CD4-positive, alpha-beta T cell treated with Interleukin-21 for 1 hour (primary cell): ENCODE results near the gene RAET1E.
"Not testable (repeated sequence)": the region's sequence is repeated elsewhere in the genome, so short reads cannot be mapped to it uniquely, and the experiment has no call there.

Experiments used
- DNase-seq: peaks from one replicate; pipeline ENCODE4 v3.0.0-alpha.2; 2020

The RAET1E gene

DNA sequence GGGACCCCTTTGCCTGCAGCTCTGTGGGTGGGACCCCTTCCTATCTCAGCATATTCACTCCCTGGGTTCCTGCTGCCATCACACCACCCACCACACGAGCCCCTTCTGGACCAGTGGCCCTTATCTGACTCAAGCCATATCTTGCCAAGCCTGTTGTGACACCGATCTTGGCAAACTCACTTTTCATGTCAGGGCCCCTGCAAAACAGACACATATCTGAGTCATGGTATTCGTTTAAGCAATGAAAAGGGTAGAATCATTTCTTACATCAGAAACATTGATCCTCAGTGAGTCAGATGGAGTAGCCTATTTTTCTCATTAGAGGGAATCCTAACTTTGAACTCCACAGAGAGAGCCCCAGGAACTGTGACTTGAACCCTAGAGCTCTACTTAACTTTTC lies 10.6 kb downstream of the RAET1E start:
- no peak for DNase-seq

DNA sequence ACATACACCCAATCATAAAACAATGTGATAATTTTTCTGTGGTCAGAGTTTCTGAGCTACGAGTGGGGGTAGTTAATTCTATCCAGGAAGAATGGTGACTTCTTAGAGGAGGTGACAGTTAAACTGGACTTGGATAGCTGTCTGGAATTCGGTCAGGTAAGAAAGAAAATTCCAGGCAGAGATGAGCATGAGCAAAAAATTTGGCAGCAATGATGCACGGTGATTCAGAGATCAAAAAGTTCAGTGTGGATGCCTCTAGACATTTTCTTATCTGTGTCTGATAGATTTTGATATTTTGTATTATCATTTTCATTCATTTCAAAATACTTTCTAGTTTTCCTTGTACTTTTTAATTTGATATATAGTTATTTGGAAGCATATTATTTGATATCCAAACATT lies 12.0 kb downstream of the RAET1E start:
- DNase-seq: no peak

DNA sequence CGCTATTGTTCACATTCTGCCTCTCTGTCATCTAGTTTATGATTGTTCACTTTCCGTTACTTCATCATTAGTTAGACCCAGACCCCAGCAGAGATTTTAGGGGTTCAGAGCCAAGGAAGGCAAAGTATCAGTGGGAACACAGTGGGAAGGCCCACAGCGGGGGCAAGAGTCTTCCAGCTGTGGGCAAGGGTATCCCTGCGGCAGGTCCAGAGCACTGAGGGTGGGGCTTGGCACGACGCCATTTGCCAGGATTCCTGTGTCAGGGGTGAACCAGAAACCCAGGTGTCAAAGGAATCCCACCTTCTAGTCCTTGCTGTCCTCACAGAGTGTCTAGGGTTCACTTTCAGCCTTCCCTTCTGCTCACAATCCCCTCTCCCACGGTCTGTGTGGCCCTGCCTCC lies 13.3 kb downstream of the RAET1E start:
- no peak for DNase-seq

DNA sequence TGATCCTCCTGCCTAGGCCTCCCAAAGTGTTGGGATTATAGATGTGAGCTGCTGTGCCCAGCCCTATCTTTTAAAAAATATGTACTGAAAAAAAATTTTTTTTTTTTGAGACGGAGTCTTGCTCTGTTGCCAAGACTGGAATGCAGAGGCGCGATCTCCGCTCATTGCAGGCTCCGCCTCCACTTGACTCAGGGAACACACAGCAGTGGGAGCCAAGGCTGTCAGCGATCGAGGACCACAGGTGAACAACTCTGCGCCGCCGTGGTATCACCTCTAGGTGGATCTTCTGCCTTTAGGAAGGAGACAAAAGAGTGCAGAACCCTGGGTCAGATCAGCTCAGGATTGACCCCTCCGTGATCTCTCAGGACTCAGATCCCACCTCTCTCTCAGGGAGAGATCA lies 13.7 kb downstream of the RAET1E start:
- no peak for DNase-seq

DNA sequence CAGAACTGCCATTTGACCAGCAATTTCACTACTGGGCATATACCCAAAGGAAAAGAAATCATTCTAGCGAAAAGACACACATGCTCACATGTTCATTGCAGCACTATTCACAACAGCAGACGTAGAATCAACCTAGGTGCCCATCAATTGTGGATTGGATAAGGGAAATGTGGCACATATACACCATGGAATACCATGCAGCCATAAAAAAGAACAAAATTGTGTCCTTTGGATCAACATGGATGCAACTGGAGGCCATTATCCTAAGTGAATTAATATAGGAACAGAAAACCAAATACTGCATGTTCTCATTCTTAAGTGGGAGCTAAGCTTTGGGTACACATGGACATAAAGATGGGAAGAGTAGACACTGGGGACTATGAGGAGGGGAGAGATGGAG lies 16.1 kb downstream of the RAET1E start:
- DNase-seq: no peak

DNA sequence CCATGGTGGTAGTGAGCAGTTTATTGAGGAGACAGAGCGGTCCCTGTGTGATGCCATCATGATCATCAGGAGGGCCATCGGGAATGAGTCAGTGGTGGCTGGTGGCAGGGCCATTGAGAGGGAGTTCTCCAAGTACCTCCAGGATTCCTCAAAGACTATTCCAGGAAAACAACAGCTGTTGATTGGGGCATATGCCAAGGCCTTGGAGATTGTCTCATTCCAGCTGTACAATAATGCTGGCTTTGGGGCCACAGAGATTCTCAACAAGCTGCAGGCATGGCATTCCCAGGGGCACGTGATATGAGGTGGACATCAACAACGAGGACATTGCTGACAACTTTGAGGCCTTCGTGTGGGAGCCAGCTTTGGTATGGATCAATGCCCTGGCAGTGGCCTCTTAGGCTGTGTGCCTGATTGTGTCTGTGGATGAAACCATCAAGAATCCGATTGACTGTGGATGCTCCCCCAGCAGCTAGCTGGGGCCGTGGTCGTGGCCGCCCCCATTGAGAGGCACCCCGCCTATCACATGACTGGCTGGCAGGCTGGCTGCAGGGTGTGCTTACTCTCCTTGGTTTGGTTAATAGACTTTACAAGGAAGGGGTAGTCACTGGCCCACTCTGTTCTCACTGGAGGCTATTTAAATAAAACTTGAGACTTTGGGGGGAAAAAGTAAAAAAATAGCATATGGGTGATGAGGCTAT lies 16.7 kb downstream of the RAET1E start:
- no peak for DNase-seq

DNA sequence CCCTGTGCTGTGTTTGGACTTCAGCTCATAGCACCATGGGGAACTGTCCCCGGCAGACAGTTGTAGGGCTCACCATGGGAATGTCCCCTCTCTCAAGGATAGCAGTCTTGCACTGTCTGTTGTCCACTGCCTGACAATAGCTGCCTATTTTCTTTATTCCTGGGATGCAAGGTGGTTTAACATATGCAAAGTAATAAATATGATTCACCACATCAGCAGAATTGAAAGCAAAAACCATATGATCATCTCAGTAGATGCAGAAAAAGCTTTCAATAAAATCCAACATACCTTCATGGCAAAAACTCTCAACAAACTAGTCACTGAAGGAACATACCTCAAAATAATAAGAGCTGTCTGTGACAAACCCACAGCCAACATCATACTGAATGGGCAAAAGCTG lies 20.3 kb downstream of the RAET1E start:
- no peak for DNase-seq

DNA sequence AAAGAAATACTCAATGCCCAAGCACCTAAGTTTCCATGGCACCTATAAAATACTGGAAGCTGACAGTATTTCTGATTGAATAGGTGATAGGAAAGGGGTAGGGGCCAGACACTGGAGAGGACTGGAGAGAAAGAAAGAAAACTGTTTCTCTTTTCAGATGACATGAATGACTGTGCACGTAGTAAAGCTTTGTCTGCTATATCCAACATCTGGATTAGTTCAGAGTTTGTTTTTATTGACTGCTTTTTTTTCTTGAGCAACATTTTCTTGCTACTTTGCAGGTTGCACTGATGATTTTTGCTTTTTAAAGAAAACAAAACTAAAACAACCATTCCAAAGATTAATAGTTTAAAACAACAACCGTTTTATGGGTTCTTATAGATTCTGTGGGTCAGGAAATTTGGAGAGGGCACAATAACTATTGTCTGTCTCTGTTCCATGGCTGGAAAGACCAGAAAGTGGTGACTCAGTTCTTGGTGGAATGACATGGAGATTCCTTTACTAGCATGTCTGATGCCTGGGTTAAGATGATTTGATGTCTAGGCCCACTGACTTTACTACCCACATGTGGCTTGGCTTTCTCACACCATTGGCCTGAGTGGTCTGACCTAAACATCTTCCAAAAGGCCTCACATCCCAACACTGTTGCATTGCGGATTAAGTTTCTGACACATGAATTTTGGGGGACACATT lies 21.5 kb downstream of the RAET1E start:
- no peak for DNase-seq

DNA sequence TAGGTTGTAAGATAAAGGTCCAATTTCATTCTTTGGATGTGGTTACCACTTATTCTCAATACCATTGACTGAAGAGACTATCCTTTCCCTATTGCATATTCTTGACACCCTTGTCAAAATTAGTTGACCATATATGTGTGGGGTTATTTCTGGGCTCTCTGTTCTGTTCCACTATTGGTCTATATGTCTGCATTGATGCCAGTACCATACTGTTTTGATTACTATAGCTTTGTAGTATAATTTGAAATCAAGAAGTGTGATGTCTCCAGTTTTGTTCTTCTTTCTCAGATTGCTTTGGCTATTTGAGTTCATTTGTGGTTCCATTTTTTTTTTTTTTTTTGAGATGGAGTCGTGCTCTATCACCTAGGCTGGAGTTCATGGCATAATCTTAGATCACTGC lies 25.7 kb downstream of the RAET1E start:
- no peak for DNase-seq

DNA sequence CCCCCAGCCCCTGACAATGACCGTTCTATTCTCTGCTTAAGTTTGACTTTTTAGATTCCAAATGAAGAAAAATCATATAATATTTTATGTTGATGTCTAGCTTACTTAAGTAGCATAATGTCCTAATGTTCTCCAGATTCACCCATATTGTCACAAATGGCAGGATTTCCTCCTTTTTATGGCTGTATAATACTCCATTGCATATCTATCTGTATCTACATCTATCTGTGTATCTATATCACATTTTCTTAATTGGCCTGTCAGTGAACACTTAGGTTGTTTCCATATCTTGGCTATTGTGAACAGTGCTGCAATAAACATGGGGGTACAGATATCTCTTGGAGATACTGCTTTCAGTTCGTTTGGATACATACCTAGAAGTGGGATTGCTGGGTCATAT lies 26.7 kb downstream of the RAET1E start:
- no peak for DNase-seq

DNA sequence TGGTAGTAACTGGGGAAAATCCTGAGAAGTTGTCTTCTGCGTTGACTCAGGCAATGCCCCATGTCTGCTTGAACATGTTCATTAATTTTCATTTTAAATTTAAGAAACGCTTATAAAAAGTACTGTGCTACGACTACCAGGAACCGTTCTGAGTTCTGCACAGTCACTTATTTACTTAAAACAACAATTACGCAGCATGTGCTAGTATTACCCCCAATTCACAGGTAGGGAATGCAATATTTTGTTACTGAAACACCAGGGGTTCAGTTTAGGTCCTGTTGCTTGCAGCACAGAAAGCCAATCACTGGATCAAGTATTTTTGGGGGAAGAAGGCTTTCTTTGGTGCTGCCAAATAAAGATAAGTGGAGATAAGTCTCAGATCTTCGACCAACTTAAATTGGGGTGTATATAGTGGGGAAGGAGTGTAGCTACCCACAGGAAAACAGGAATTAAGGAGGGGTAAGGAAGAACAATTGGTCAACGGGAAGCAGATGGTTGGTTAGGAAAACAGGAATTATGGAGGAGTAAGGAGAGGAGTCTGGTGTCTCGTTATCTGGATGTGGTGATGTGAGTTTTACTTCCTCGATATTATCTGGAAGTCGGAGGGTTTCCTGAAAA lies 28.5 kb downstream of the RAET1E start:
- no peak for DNase-seq

DNA sequence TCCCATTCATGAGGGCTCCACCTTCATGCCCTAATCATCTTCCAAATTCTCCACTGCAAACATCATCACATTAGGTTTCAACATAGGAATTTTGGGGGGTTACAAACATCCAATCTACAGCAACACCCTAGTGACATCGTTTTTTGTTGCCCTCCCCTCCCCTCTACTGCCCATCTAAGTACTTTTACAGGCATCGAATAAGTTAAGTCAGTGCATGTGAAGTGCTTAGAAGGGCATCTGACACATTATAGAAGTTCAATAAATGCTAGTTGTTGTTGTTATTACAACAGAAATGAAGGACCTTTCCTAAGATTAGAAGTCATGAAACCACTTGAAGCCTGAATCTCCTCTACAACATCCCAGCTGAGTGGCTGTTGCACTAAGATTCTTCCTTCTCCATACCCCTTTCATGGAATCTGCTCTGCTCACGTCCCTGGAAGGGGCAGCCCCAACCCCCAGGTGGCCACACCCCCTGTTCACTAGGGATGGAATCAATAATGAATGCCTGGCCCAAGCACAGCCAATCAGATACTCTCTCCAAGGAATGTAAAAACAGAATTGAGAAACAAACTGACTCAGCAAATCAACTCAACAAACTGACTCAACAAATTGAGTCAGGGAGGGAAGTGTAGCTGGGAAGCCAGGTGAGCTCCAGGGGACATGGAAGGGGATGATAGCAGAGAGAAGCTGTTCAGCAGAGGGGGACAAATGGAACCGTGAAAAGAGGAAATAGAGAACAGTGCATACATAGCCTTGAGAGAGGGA lies 29.9 kb downstream of the RAET1E start:
- DNase-seq: no peak

DNA sequence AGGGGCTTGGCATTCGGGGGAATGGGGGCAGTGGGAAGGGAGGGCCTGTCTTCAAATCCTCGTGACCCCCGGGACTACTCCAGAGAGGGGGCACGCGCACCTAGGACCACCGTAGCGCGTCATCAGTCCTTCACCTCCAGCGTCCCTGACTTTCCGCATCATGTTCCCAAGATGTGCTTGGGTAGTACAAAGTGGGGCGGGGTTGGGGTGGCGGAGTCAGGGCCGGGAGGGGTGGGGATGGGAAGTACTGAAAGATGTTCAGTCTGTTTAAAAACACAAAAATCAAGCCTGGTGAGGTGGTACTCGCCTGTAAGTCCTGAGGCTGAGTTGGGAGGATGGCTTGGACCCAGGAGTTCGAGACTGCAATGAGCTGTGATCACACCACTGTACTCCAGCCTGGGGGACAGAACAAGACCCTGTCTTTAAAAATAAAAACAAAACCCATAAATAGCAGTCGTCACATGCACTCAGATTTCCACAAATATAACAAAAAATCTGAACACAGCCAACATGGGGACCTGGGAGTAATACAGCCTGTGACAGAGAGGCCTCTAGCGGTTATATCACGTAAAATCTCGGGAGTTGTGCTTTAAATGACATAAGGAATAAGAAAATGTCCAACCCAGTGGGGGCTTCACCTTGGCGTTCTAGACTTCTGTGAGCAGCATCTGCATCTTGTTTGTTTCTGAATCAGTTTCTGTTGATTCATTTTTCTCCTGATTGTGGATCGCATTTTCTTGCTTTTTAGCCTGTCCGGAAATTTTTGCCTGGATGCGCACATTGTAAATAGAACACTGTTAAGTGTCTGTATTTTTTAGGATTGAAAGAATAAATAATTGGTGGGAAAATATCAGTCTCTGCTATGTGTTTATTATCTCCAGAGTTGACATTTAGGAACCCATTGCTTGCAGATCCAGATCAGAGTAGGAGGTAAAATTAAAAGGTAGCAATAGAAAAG lies 33.1 kb downstream of the RAET1E start:
- peak; percentile 67 for DNase-seq

DNA sequence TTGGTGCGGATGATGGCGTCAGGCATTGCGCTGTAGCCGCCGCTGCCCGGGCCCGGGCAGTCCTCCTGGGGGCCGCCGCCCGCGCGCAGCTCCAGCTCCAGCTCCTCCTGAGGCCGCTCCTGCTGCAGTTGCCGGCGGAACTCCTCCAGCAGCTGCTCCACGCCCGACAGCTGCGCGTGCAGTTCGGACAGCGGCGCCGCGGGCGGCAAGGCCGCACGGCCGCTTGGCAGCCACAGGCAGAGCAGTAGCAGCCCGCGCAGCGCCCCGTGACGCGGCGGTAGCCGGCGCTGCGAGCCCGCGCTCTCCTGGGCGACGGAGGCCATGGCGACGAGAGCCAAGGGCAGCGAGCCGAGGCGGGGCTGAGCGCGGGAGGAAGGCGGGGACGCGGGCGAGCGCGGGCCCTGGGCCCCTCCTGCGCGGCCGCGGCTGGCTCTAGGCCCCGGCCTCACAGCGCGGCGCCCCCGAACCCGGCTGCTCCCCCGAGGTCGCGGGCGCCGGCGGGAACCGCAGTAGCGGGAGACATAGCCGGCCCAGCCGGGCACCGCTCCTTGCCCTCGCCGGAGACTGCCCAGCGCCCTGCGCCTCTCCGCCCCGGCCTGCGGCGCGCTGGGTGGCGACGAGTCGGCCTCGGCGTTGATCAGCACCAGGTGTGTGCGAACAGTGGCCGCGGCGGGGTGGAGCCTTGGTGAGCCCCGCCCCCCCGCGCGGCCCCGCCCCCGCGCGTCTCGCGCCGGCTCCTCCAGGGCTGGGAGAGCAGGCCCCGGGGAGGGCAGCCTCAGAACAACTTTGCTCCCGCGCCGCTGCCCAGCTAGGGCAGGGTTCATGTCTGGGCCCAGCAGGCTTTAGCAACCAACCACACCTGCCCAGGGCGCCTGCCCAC lies 34.0 kb downstream of the RAET1E start, which contains the start of gene LRP11:
Gene LRP11 (minus strand): TSS at position 662 of the 880 bp plus-strand sequence. CDS start 339 bp downstream, at position 323.
- DNase-seq: peak; percentile 85

DNA sequence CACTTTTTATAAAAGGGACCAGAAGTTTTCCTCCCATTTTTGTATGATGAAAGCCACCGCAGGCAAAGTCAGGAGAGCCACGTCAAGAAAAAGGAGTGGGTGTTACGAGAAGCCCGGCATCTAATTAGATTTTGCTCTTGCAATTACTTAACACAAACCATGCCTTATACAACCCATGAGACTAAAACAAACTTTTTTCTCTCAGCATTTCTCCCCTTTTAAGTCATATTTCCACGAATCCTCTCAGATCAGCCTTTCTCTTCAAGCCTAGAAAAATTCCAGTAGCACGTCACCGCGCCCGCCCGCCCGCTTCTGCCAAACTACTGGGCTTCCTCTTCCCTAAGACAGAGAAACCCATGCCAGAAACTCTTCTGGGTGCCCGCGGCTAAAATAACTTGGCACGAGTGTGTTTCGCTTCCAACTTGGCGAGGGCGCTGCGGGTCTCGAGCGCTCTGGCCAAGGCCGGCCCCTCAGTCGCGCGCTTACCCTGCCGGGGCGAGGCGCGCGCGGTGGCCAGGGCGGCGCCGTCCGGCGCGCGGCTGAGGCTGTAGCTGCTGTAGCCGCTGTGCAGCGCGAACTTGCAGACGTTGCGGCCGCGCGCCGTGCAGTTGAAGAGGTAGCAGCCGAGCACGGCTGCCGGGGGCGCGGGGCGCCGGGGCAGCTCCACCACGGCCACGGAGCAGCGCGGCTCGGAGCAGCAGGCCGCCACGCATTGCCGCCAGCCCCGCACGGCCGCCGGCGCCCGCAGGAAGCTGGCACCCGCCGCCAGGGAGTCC lies 34.8 kb downstream of the RAET1E start:
- peak; percentile 14 for DNase-seq

DNA sequence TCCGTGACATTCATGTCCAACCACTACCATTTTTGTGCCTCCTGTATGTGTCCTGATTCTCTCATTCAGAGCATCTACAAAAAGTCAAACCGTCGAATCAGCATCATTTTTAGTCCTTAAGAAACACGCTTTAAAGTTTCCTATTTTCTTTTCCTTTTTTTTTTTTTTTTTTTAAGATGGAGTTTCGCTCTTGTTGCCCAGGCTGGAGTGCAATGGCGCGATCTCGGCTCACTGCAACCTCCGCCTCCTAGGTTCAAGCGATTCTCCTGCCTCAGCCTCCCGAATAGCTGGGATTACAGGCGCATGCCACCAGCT lies 35.5 kb downstream of the RAET1E start:
- not testable (repeated sequence) for DNase-seq

DNA sequence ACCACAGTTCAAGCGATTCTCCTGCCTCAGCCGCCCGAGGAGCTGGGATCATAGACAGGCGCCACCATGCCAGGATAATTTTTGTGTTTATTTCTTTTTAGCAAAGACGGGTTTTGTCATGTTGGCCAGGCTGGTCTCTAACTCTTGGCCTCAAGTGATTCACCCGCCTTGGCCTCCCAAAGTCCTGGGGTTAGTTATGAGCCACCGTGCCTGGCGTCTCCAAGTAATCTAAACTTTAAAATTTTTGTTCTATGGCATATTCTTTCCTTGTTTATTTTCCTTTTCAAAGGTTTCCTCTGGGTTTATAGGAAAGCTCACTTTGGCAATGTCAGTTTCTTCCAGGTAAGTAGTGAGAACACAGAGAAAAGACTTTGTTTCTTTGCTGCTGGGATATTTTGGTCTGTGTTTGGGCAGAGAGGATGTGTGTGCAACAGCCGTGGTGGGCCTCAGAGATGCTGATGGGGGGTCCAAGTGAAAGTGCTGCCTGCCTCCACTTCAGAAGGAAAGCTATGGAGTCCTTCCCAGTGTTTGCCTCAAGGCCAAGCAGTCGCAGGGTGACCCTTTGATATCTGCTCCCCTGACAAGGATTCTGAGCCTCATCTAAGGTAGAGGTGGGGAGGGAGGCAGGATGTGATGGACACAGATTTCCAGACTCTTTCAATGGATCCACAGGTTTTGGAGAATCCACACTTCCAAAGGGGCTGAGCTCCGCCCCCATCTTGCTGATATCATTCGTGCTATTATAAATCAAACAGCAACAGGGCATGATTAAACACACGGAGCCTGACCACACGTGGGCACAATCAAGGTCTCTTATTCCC lies 36.1 kb downstream of the RAET1E start:
- no peak for DNase-seq

DNA sequence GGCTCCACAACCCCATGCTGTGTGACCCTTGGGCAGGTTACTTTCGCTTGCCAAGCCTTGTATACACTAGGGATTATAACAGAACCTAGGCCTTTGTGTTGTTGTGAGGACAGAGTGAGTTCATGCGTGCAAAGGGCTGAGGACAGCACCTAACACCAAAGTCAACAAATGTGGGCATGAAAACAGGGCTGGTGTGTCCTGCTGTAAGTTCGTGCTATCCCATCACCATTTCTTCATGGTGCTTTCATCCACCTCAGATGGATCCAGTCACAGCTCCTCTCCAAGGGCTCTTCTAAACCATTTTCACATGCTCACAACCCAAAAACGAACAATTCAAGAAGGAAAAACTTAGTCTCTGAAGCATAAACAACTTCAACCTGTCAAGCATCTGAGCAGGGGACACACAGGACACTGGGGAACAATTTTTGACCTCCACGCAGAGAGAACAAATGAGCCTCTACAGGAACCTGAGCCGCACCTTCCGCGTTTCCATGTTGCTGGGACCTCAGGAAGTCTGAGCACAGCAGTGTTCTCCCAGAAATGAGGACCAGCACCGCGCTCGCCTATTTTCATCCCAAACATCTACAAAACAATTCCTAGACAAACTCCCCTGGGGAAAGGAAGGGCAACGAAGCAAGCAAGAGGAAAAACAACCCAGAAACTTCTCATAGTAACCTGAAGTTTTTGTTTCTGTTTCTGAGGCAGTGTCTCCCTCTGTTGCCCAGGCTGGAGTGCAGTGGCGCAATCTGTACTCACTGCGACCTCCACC lies 36.9 kb downstream of the RAET1E start:
- no peak for DNase-seq

DNA sequence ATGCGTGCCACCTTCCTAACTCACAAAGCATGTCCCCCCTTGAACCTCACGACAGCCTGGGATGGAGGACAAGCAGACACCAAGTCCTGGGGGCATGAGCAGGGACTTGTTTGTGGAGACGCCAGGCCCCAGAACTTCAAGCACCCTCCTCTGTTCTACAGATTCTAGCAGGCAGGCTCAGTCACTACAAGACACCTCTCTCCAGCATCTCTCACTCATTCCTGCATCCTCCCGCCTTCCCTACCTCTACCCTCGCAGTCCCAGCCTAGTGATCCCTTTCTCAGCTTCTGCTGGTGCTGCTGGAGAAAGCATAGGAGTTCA lies 37.4 kb downstream of the RAET1E start:
- DNase-seq: no peak
